Vagina (tissue), 2 donors: Measurements from ENCODE around the gene CHRNB1. TPM values are rescaled to one million over a fixed set of nuclear protein-coding genes. Genes with fewer than 3 reads are reported as not detected.
"Not testable (repeated sequence)": the region's sequence is repeated elsewhere in the genome, so short reads cannot be mapped to it uniquely, and the experiment has no call there.

Experiments
- DNase-seq, 2 donors: peaks; one replicate each; pipeline ENCODE4 v3.0.0-alpha.2; 2017; ENCODE audit errors: extremely low spot score in 2 of 2
- H3K27ac ChIP-seq: fragments of 200-600 bp; sonication (generic); one replicate; pipeline ENCODE4 v1.5.1; 2019
- H3K27me3 ChIP-seq: fragments of 200-600 bp; sonication (generic); one replicate; pipeline ENCODE4 v1.5.1; 2019
- H3K36me3 ChIP-seq, 2 donors: fragments of 200-600 bp; sonication (generic); one replicate each; pipeline ENCODE4 v1.5.1; 2017 to 2019
- H3K4me1 ChIP-seq: fragments of 200-600 bp; sonication (generic); one replicate; pipeline ENCODE4 v1.5.1; 2019
- H3K4me3 ChIP-seq, 2 donors: fragments of 200-600 bp; sonication (generic); 1 replicate in 1 of 2; 2 replicates in 1 of 2; pipeline ENCODE4 v1.5.1; 2016 to 2019
- H3K9me3 ChIP-seq: fragments of 200-600 bp; sonication (generic); one replicate; pipeline ENCODE4 v1.5.1; 2019
- CTCF ChIP-seq, 3 experiments: fragments of 450-650 bp in 2 of 3; fragments of 200-600 bp in 1 of 3; sonication (generic) in 1 of 3; IDR thresholded peaks; one replicate each; pipeline ENCODE4 v1.5.1; 2017 to 2019; ENCODE audit warnings: antibody characterized with exemption in 3 of 3, mild to moderate bottlenecking in 2 of 3, moderate library complexity in 2 of 3
- POLR2A ChIP-seq, 2 donors: fragments of 450-650 bp; IDR thresholded peaks; one replicate each; pipeline ENCODE4 v1.6.1; 2017; ENCODE audit warnings: antibody characterized with exemption in 2 of 2, mild to moderate bottlenecking in 2 of 2, moderate library complexity in 2 of 2
- POLR2AphosphoS5 ChIP-seq, 2 donors: sonication (generic); formaldehyde crosslinking; IDR thresholded peaks; one replicate each; pipeline ENCODE4 v1.9.0; 2017; ENCODE audit warnings: antibody characterized with exemption in 2 of 2, mild to moderate bottlenecking in 2 of 2, low read depth in 1 of 2; ENCODE audit not compliant: insufficient read depth in 1 of 2
- intact Hi-C: fragments of 100-400 bp; cut with DNase I; formaldehyde crosslinking; loops from one replicate; pipeline ENCODE4 v1.15.1; 2023
- total RNA-seq: library from RNA; depleted of rRNA; stranded (reverse); fragments of >200 nt; gene quantifications from one replicate; pipeline ENCODE4 v1.2.3, GENCODE V29; 2016

CHRNB1 gene
- total RNA-seq, 1 donor from 2014 or later: 5.9 TPM

GRCh38 chr17:7477392-7478275, 32.8 kb downstream of the CHRNB1 start:
- H3K4me1 ChIP-seq: peaks cover 74% of the 10 kb centered on the region
- no peaks in the 10 kb centered on the region for H3K9me3 ChIP-seq
- H3K27me3 ChIP-seq: no peaks in the 10 kb centered on the region
- H3K27ac ChIP-seq: peak overlapping the region; percentile 100
- intact Hi-C loops: no loop called here
- TF ChIP-seq CTCF (IDR thresholded peaks at IDR 0.05): no peak
- peak in 1 of 2 donors; percentile 66 for TF ChIP-seq POLR2AphosphoS5 (IDR thresholded peaks at IDR 0.05; ENCODE audit: insufficient read depth in 1 of 2, low read depth in 1 of 2)
- DNase-seq: no peak
- no peaks in the 10 kb centered on the region for H3K36me3 ChIP-seq
- H3K4me3 ChIP-seq: peak overlapping the region; percentile 84 to 89

GRCh38 chr17:7478276-7479212, 33.7 kb downstream of the CHRNB1 start:
- Histone ChIP-seq H3K36me3 (no peaks in the 10 kb centered on the region), H3K27ac (peak overlapping the region; percentile 100), H3K9me3 (no peaks in the 10 kb centered on the region), H3K4me1 (peaks cover 79% of the 10 kb centered on the region), H3K4me3 (peak overlapping the region; percentile 84 to 89), H3K27me3 (no peaks in the 10 kb centered on the region)
- intact Hi-C loops: no loop called here
- no peak for DNase-seq
- peak in 1 of 2 donors; percentile 59 for TF ChIP-seq POLR2AphosphoS5 (IDR thresholded peaks at IDR 0.05; ENCODE audit: insufficient read depth in 1 of 2, low read depth in 1 of 2)
- TF ChIP-seq CTCF (IDR thresholded peaks at IDR 0.05): no peak
- TF ChIP-seq POLR2A (IDR thresholded peaks at IDR 0.05): no peak

- H3K4me3 ChIP-seq: peak within 1 kb of the TSS; percentile 84 to 89
- DNase-seq: no peak
- peak within 1 kb of the TSS; percentile 100 for H3K27ac ChIP-seq
- no peaks in the 10 kb centered on the region for H3K27me3 ChIP-seq
- TF ChIP-seq POLR2AphosphoS5 (IDR thresholded peaks at IDR 0.05; ENCODE audit: insufficient read depth in 1 of 2, low read depth in 1 of 2): peak in 1 of 2 donors; percentile 81
- TF ChIP-seq POLR2A (IDR thresholded peaks at IDR 0.05): peak in 1 of 2 donors; percentile 38
- TF ChIP-seq CTCF (IDR thresholded peaks at IDR 0.05): no peak
- no peaks in the 10 kb centered on the region for H3K36me3 ChIP-seq
- peaks cover 70% of the 10 kb centered on the region for H3K4me1 ChIP-seq
- intact Hi-C loops: loop anchor here (5.0 kb wide), 1 partner anchor 127 kb away; the partner anchor contains the start of gene KCTD11
- H3K9me3 ChIP-seq: no peaks in the 10 kb centered on the region
Measured at GRCh38 chr17:7479213-7480088, 34.6 kb downstream of the CHRNB1 start, which contains the start of gene ZBTB4. TSS of gene ZBTB4 (minus strand) at chr17:7479631. CDS start at chr17:7466801, 12,830 bp downstream.

- H3K4me3 ChIP-seq: peak overlapping the region; percentile 84 to 89
- no peaks in the 10 kb centered on the region for H3K9me3 ChIP-seq
- no peak for TF ChIP-seq POLR2A (IDR thresholded peaks at IDR 0.05)
- no peak for TF ChIP-seq CTCF (IDR thresholded peaks at IDR 0.05)
- no peak for TF ChIP-seq POLR2AphosphoS5 (IDR thresholded peaks at IDR 0.05; ENCODE audit: insufficient read depth in 1 of 2, low read depth in 1 of 2)
- no peaks in the 10 kb centered on the region for H3K36me3 ChIP-seq
- H3K4me1 ChIP-seq: peaks cover 64% of the 10 kb centered on the region
- no peaks in the 10 kb centered on the region for H3K27me3 ChIP-seq
- intact Hi-C loops: loop anchor here (5.0 kb wide), 1 partner anchor 128 kb away; the partner anchor contains the start of gene KCTD11
- no peak for DNase-seq
- H3K27ac ChIP-seq: peak overlapping the region; percentile 100
Measured at GRCh38 chr17:7480089-7480384, 35.2 kb downstream of the CHRNB1 start.

- Histone ChIP-seq H3K4me1 (peaks cover 64% of the 10 kb centered on the region), H3K27ac (peak within 1 kb of the TSS; percentile 100)
- not testable (repeated sequence) for DNase-seq, H3K27me3 ChIP-seq, H3K36me3 ChIP-seq, H3K4me3 ChIP-seq, H3K9me3 ChIP-seq
- intact Hi-C loops: loop anchor here (5.0 kb wide), 1 partner anchor 129 kb away; the partner anchor contains the start of gene KCTD11
Measured at GRCh38 chr17:7481275-7481674, 36.4 kb downstream of the CHRNB1 start, which contains the start of gene SLC35G6. TSS of gene SLC35G6 (plus strand) at chr17:7481446. CDS start at chr17:7481517, 71 bp downstream.

GRCh38 chr17:7481842-7482741, 37.2 kb downstream of the CHRNB1 start:
- H3K9me3 ChIP-seq, H3K4me3 ChIP-seq, H3K27me3 ChIP-seq, DNase-seq, H3K36me3 ChIP-seq: not testable (repeated sequence)
- Histone ChIP-seq H3K27ac (peak overlapping the region; percentile 100), H3K4me1 (peaks cover 64% of the 10 kb centered on the region)
- intact Hi-C loops: loop anchor here (5.0 kb wide), 1 partner anchor 130 kb away; the partner anchor contains the start of gene KCTD11
